GDM1 (cell line): Measurements from ENCODE around the gene SNUPN.

Experiments used
- DNase-seq: peaks from one replicate; lab custom pipeline; 2025; lab: John Stamatoyannopoulos, UW

SNUPN gene

DNA sequence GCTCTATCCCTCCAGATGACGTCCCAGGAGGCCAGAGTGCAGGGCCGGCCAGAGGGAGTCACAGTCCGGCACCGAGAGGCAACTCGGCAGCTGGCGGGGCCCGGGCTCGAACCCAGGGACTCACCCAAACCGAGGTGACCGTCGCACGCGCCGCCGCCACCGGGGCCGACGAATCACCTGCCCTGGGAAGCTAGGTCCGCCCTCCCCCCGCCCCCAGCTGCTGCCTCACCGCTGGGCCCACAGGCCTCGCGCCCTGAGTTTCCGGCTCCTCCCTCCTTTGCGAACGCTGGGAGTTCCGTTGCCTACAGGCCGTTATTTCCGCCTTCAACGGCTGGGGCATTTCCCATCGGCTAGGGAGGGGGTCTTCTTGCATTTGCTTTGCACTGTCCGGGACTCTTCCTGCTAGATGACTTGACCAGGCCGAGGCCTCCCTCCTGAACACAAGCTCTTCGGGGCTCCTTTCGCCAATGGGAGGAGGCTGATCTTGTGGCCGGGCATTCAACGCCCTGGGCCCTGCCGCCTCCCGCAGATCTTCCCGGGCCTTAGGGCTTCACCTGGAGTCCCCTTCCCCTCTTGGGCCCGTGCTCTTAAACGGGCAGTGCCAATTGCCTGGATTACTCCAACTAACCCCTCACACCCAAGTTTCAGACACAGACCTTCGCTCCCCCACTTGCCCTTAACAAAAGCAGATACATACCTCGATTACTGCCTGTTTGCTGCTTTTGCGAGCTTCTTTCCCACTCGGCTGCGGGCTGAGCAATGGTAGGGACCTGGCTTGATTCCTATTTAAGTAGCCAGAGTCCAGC, at the start of gene SNUPN:
TSS of gene SNUPN (minus strand) at position 184 of the 806 bp plus-strand sequence. CDS start 4,674 bp downstream, outside the sequence.
- DNase-seq = peak; percentile 97

GRCh38 chr15:75674366-75674765, 48.8 kb upstream of the SNUPN start:
- no peak for DNase-seq

GRCh38 chr15:75673426-75674235, 48.1 kb upstream of the SNUPN start:
- no peak for DNase-seq

DNA sequence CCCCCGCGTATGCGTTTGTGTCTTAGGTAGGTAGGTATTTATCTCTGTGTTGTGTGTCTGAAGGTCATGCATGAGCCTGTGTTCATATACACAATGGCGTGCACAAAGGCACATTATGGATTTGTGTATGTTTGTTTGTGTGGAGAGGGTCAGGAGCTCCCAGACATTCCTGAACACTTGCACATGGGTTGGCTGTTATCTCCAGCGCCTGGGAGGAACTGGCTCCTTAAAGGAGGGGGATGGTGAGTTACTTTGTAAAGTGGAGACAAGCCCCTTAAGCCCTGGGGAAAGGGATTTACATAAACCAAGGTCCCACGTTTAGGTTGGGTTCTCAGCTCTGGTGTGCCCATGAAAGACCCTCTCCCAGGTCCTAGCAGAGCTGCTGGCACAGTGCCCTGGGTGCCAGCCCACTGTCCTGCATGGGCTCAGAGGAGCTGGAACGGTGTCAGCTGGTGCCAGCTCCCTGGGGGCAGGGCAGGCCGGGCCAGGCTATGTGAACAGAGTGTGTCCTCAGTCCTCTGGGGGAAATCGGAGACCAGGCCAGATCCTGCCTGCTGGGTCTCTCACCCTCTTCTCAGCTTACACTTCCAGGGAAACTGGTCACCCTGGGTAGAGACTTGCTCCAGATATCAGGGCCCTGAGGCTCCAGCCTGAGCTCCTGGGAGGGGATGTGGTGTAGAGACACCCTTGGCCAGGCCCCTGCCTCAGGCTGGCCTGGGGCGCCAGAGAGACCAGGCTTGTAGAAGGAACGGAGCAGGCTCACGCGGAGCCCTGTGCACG, 47.3 kb upstream of the SNUPN start:
- DNase-seq = no peak

DNA sequence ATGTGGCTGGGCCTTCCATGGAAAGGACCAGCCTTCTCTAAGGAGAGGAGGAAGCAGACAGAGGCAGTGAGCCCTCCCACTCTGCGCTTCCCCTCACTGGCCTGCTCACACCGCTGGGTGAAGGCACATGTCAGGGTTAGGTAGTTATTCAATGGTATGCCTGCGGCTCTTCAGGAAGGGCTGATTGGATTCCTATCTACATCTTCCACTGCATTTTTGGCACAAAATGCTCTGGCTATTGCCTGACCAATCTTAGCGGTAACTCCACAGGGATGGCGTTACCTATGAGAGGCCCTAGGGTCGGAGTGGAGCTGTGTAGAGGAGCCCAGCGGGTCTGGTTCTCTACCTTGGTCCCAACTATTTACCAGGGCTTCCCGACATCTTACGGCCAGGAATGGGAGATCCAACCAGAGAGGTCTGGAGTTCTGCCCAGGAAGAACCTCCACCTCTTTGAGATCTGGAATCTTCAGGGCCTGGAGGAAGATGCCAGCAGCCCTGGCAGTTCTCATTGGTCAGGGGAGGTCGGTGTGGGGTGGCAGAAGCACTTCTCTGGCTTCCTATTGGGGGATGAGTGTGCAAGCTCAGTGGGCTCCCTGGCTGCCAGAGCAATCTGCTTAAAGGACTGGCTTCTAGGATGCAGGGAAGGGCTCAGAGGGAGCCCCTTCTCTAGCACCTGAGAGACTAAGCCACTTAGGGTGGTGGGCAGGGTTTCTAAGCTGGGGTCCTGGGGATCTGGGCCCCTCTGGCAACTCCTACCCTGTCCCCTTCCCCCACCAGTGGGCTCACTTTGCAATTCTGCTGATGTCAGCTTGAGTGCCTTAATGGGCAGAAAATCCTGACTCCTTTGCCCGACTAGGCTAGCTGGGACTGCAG, 46.4 kb upstream of the SNUPN start:
- DNase-seq = no peak

DNA sequence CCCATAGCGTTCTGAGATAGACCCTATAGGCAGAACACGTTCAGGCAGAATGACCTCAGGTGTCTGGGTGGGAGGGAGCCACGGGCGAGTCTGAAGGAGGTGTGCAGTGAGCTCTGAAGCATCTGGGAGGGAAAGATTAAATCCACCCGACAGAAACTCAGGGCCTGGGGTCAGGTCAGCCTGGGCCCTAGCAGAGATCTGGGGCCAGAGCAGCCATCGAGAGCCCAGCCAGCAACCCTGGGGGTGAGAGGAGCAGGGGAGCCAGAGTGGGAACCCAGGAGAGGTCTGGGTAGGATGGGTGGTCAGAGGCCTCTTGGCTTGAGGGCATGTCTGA, 44.3 kb upstream of the SNUPN start:
- DNase-seq = no peak

- DNase-seq = no peak
Measured at GRCh38 chr15:75669191-75669878, 43.8 kb upstream of the SNUPN start.

GRCh38 chr15:75666823-75667501, 41.4 kb upstream of the SNUPN start:
- DNase-seq = no peak

DNA sequence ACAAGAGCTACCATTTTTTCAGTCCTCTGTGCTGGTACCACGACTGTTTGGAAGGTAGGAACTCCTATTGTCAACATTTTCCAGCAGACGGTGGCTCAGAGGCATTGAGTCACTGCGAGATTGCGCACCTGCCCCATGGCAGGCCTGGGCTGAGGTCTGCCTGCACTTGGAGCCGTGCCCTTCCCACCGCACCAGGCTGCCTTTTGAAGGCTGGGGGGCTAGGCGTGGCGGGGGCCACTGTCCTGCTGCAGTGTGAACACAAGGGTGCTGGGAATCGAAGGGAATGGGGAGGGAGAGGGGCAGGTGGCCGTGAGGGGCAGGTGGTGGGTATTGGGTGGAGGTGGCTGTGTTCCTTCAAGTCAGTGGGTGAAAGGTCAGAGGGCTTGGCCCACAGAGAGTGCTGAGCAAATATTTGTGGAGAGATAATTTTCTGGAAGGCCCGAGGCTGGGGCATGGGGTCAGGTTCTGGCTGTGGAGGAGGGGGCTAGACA, 38.5 kb upstream of the SNUPN start:
- DNase-seq = no peak

DNA sequence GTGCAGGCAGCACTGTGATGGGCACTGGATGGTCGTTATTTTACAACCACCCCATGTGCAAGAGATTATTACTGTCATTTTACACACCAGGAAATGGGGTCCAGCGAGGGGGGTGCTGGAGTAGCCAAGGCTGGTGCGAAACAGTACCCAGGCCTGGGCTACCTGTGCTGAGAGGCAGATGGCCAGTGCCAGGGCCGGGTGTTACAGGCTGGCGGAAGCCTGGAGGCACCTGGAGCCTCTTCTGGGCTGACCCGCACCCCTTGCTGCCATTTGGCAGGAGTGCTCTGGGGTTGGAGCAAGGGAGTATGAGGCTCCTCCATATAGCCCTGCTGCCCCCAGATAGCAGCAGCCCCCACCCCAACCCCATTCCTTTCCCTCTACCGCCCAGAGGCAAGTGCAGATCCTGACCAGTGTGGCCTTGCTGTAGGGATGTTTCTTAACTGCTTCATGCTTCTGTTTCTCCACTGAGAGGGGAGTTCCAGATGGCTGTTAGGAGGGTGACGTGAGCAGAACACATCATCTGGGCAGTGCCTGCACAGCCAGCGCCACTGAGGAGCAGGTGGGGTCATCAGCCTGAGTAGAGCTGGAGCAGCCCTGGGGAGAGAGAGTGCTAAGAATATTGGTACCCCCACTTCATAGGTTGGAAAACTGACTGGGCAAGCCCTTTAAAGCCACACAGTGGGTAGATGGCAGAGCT, 37.4 kb upstream of the SNUPN start:
- DNase-seq = no peak

GRCh38 chr15:75661756-75662140, 36.2 kb upstream of the SNUPN start:
- no peak for DNase-seq

- DNase-seq = no peak
Measured at GRCh38 chr15:75661100-75661755, 35.7 kb upstream of the SNUPN start.

DNA sequence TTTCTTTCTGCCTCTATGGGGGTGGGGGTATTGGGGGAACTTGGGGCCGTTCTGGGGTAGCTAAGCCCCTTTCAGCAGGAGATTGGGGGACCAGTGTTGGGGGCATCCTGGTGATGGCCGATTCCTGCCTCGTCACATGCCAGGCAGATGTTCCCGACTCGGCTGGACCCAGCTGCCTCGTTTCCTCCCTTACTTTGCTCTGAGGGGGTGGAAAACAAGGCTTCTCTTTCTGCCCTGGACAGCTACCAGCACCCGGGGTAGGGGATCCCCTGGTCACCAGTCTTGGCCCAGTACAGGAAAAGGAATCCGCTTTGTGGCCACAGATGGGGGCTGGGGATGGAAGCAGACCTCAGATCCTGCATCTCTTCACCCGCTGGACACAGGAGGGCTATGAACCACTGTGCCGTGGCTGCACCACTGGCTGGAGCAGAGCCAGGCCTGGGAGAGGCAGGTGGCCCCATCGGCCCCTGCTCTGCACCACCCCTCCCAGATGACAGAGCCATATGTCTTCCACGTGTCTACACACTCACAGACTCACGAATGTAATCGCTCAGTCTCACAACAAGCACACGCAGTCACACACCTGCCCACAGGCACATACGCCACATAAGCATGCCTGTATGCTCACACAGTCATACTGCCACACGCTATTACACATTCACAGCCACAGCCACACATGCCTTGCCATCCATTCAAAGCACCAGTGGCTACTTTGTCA, 34.6 kb upstream of the SNUPN start:
- DNase-seq = no peak

DNA sequence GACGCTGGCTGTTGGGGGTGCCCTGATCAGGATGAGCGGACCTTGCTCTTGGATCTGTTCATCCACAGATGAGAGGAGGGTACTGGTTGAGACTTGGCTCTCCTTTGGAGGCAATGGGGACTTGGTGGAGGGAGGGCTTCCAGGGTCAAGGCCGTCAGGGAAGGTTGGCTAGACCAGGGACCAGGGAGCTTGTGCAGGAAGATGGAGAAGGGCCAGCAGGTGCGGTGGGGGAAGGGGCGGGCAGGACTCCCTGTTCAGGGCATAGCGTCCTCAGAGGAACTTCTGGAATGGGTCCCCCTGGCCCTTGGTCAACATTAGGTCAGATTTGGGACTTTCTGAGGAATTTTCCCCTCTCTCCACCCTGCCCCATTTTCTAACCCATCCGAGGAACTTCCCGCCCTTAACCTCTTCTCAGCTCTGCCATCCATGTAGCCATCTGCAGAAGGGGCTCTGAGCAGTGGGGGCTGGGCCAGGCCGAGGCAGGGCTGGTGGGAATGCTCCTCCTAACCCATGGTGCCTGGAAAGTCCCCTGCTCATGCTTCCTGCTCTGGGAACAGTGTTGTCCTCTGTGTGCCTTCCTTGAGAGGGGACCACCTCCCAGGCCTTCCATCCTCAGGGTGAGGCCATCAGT, 33.7 kb upstream of the SNUPN start:
- no peak for DNase-seq

GRCh38 chr15:75656813-75657212, 31.3 kb upstream of the SNUPN start:
- DNase-seq = no peak

- no peak for DNase-seq
Measured at GRCh38 chr15:75656331-75656730, 30.8 kb upstream of the SNUPN start.

GRCh38 chr15:75655931-75656330, 30.4 kb upstream of the SNUPN start:
- DNase-seq = no peak
